Measurements from ENCODE around the gene OR52M1.
"Not testable (repeated sequence)": the region's sequence is repeated elsewhere in the genome, so short reads cannot be mapped to it uniquely, and the experiment has no call there.

DNA sequence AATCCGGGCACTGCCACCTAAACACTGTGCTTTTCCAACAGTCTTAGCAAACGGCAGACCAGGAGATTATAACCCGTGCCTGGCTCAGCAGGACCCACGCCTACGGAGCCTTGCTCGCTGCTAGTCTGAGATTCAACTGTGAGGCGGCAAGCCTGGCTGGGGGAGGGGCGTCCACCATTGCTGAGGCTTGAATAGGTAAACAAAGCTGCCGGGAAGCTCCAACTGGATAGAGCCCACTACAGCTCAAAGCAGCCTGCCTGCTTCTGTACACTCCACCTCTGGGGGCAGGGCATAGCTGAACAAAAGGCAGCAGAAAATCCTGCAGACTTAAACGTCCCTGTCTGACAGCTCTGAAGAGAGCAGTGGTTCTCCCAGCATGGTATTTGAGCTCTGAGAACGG, 13.3 kb upstream of the OR52M1 start:
- TF ChIP-seq, protein P1, sequence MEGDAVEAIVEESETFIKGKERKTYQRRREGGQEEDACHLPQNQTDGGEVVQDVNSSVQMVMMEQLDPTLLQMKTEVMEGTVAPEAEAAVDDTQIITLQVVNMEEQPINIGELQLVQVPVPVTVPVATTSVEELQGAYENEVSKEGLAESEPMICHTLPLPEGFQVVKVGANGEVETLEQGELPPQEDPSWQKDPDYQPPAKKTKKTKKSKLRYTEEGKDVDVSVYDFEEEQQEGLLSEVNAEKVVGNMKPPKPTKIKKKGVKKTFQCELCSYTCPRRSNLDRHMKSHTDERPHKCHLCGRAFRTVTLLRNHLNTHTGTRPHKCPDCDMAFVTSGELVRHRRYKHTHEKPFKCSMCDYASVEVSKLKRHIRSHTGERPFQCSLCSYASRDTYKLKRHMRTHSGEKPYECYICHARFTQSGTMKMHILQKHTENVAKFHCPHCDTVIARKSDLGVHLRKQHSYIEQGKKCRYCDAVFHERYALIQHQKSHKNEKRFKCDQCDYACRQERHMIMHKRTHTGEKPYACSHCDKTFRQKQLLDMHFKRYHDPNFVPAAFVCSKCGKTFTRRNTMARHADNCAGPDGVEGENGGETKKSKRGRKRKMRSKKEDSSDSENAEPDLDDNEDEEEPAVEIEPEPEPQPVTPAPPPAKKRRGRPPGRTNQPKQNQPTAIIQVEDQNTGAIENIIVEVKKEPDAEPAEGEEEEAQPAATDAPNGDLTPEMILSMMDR (conservative IDR thresholded peaks at IDR 0.05; ENCODE audit: low read depth, low read length) = not testable (repeated sequence)
- not testable (repeated sequence) for TF ChIP-seq EZH2phosphoT487 (IDR thresholded peaks at IDR 0.05; ENCODE audit: borderline replicate concordance, low read length); EZH2 (IDR thresholded peaks at IDR 0.05; ENCODE audit: low read length, unreplicated experiment)

Measured in PC-3 (cell line).